ENCODE results near the gene HCN3. TPM values are rescaled to one million over a fixed set of nuclear protein-coding genes. Genes with fewer than 3 reads are reported as not detected.
"Not testable (repeated sequence)": the region's sequence is repeated elsewhere in the genome, so short reads cannot be mapped to it uniquely, and the experiment has no call there.

HCN3 gene
- total and polyA plus RNA-seq, 2 of the 13 experiments (the other 11 are each of a cell fraction or from before 2014, with no cell fraction given): 2.4 to 10.2 TPM

GRCh38 chr1:155231302-155231701, 46.0 kb upstream of the HCN3 start:
- H3K9me3 ChIP-seq (ENCODE audit: low read length); H2AFZ ChIP-seq (ENCODE audit: low read length); FAIRE-seq; DNase-seq (ENCODE audit: low spot score); CTCF ChIA-PET (ENCODE audit: low intra/inter-chr PET ratio, low total read pairs); intact Hi-C loops (cut with micrococcal nuclease; ENCODE audit: unreplicated experiment); H4K20me1 ChIP-seq (ENCODE audit: insufficient read depth, low read length); BruUV-seq (replicated peaks); H3K79me2 ChIP-seq (ENCODE audit: insufficient read depth, low read length); H3K4me3 ChIP-seq (replicated peaks in 1 of 3; ENCODE audit: insufficient read depth in 1 of 3, low read depth in 2 of 3, low read length in 3 of 3); H3K4me2 ChIP-seq (ENCODE audit: low read depth, low read length); H3K27ac ChIP-seq (ENCODE audit: extremely low read length, insufficient read depth, low read length); POLR2A ChIA-PET; H3K36me3 ChIP-seq (replicated peaks in 1 of 2; ENCODE audit: control insufficient read depth in 1 of 2, insufficient read depth in 2 of 2, low read length in 2 of 2); H3K9ac ChIP-seq (ENCODE audit: insufficient read depth, low read depth, low read length); H3K27me3 ChIP-seq (ENCODE audit: control insufficient read depth in 1 of 2, insufficient read depth in 2 of 2, low read length in 2 of 2); ATAC-seq; in situ Hi-C loops (cut with HindIII; ENCODE audit: extremely low pct_ligation_motif_present, low pct_unique_long_range_greater_than_20kb): not testable (repeated sequence)
- 37% methylated on average over 2 of the region's 3 CpGs for WGBS (ENCODE audit: low lambda C conversion rate)
- H3K4me1 ChIP-seq (ENCODE audit: insufficient read depth, low read length): peaks cover 22% of the 10 kb centered on the region

GRCh38 chr1:155232001-155232978, 45.0 kb upstream of the HCN3 start:
- in situ Hi-C loops (cut with HindIII; ENCODE audit: extremely low pct_ligation_motif_present, low pct_unique_long_range_greater_than_20kb); H2AFZ ChIP-seq (ENCODE audit: low read length); CTCF ChIA-PET (ENCODE audit: low intra/inter-chr PET ratio, low total read pairs); BruUV-seq (replicated peaks); H3K4me3 ChIP-seq (replicated peaks in 1 of 3; ENCODE audit: insufficient read depth in 1 of 3, low read depth in 2 of 3, low read length in 3 of 3); FAIRE-seq; H3K9ac ChIP-seq (ENCODE audit: insufficient read depth, low read depth, low read length); H3K9me3 ChIP-seq (ENCODE audit: low read length); H3K36me3 ChIP-seq (replicated peaks in 1 of 2; ENCODE audit: control insufficient read depth in 1 of 2, insufficient read depth in 2 of 2, low read length in 2 of 2); H3K27ac ChIP-seq (ENCODE audit: extremely low read length, insufficient read depth, low read length); H3K79me2 ChIP-seq (ENCODE audit: insufficient read depth, low read length); H3K27me3 ChIP-seq (ENCODE audit: control insufficient read depth in 1 of 2, insufficient read depth in 2 of 2, low read length in 2 of 2); H3K4me2 ChIP-seq (ENCODE audit: low read depth, low read length); intact Hi-C loops (cut with micrococcal nuclease; ENCODE audit: unreplicated experiment); ATAC-seq; DNase-seq (ENCODE audit: low spot score); H4K20me1 ChIP-seq (ENCODE audit: insufficient read depth, low read length): not testable (repeated sequence)
- WGBS (ENCODE audit: low lambda C conversion rate): 83% methylated on average over 6 of the region's 13 CpGs
- POLR2A ChIA-PET: interaction anchor here (0.9 kb wide), 1 partner anchor 9 kb away, joined by 3 read pairs; a partner anchor contains a TSS
- H3K4me1 ChIP-seq (ENCODE audit: insufficient read depth, low read length): peaks cover 15% of the 10 kb centered on the region

GRCh38 chr1:155233502-155233901, 43.8 kb upstream of the HCN3 start:
- DNase-seq (ENCODE audit: low spot score); H3K9ac ChIP-seq (ENCODE audit: insufficient read depth, low read depth, low read length); POLR2A ChIA-PET; in situ Hi-C loops (cut with HindIII; ENCODE audit: extremely low pct_ligation_motif_present, low pct_unique_long_range_greater_than_20kb); H3K27ac ChIP-seq (ENCODE audit: extremely low read length, insufficient read depth, low read length); H3K79me2 ChIP-seq (ENCODE audit: insufficient read depth, low read length); H2AFZ ChIP-seq (ENCODE audit: low read length); H4K20me1 ChIP-seq (ENCODE audit: insufficient read depth, low read length); FAIRE-seq; intact Hi-C loops (cut with micrococcal nuclease; ENCODE audit: unreplicated experiment); H3K27me3 ChIP-seq (ENCODE audit: control insufficient read depth in 1 of 2, insufficient read depth in 2 of 2, low read length in 2 of 2); H3K4me1 ChIP-seq (ENCODE audit: insufficient read depth, low read length); H3K4me2 ChIP-seq (ENCODE audit: low read depth, low read length); H3K4me3 ChIP-seq (replicated peaks in 1 of 3; ENCODE audit: insufficient read depth in 1 of 3, low read depth in 2 of 3, low read length in 3 of 3); H3K36me3 ChIP-seq (replicated peaks in 1 of 2; ENCODE audit: control insufficient read depth in 1 of 2, insufficient read depth in 2 of 2, low read length in 2 of 2); H3K9me3 ChIP-seq (ENCODE audit: low read length); BruUV-seq (replicated peaks); CTCF ChIA-PET (ENCODE audit: low intra/inter-chr PET ratio, low total read pairs): not testable (repeated sequence)
- ATAC-seq: peak; percentile 41
- WGBS (ENCODE audit: low lambda C conversion rate): no CpG with 5 or more reads among the region's 5 CpGs

GRCh38 chr1:155235375-155235774, 41.9 kb upstream of the HCN3 start:
- H3K4me3 ChIP-seq (replicated peaks in 1 of 3; ENCODE audit: insufficient read depth in 1 of 3, low read depth in 2 of 3, low read length in 3 of 3); intact Hi-C loops (cut with micrococcal nuclease; ENCODE audit: unreplicated experiment); H3K79me2 ChIP-seq (ENCODE audit: insufficient read depth, low read length); H4K20me1 ChIP-seq (ENCODE audit: insufficient read depth, low read length); DNase-seq (ENCODE audit: low spot score); in situ Hi-C loops (cut with HindIII; ENCODE audit: extremely low pct_ligation_motif_present, low pct_unique_long_range_greater_than_20kb); POLR2A ChIA-PET; H3K4me2 ChIP-seq (ENCODE audit: low read depth, low read length); H2AFZ ChIP-seq (ENCODE audit: low read length); H3K9ac ChIP-seq (ENCODE audit: insufficient read depth, low read depth, low read length); H3K27me3 ChIP-seq (ENCODE audit: control insufficient read depth in 1 of 2, insufficient read depth in 2 of 2, low read length in 2 of 2); CTCF ChIA-PET (ENCODE audit: low intra/inter-chr PET ratio, low total read pairs); H3K9me3 ChIP-seq (ENCODE audit: low read length); H3K36me3 ChIP-seq (replicated peaks in 1 of 2; ENCODE audit: control insufficient read depth in 1 of 2, insufficient read depth in 2 of 2, low read length in 2 of 2); FAIRE-seq; ATAC-seq; BruUV-seq (replicated peaks); H3K27ac ChIP-seq (ENCODE audit: extremely low read length, insufficient read depth, low read length): not testable (repeated sequence)
- WGBS (ENCODE audit: low lambda C conversion rate): 86% methylated on average over 5 of the region's 9 CpGs
- H3K4me1 ChIP-seq (ENCODE audit: insufficient read depth, low read length): peaks cover 12% of the 10 kb centered on the region; the same call in 1 of the 2 replicates
